ENCODE results near the gene PPP2R5D. TPM values are rescaled to one million over a fixed set of nuclear protein-coding genes. Genes with fewer than 3 reads are reported as not detected.

PPP2R5D gene
- total RNA-seq, 2 donors from 2014 or later = 55.8 to 62.5 TPM

DNA sequence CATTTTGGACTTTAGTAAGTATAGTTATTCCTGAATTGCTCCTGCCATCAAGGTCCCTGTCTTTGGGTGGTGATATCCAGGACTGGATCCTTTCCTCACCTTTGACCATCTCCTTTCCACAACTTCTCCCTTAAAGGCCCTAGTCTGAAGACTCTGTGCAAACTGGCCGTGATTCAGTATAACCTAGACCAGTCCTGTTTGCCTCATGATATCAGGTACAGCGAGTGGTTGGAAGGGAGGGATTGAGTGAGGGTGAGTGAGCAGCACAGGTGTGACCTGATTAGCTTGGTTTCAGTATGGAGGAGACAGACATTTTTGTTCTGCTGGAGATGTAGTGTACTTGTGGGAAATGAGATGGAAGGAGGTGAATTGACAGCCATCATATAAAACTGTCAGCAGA, 34.8 kb downstream of the PPP2R5D start:
- Mint-ChIP-seq H3K9me3 (no peaks in the 10 kb centered on the region), H3K36me3 (ENCODE audit: low read depth) (peaks cover 65% of the 10 kb centered on the region), H3K27me3 (no peaks in the 10 kb centered on the region), H3K27ac (no peak overlapping the region), H3K4me3 (no peak overlapping the region), H3K4me1 (peaks cover 16% of the 10 kb centered on the region)
- no peak for ATAC-seq (replicated peaks)

DNA sequence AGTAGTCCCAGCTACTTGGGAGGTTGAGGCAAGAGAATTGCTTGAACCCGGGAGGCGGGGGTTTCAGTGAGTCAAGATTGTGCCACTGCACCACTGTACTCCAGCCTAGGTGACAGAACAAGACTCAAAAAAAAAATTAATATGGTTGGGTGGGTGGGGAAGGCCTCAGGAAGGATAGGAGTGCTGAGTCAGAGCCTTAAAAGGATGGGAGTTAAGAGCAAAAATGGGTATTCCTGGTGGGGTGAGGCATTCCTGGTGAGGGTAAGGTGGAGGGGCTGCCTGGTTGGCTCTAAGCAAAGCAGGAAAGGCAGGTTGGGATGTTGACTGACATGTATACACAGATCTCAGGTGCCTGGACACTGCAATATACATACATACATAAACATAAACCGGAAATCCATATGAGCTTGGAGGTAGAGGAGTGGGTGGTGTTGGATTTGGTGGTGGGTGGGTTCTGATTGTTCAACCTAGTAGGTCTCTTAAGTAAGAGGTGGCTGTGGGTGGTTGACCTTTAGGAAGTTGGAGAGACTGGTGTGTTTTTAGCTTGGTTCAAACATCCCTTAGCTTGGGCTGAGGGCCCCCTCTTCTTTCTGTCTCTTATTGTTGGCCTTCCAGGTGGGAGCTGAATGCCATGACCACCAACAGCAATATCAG, 35.8 kb downstream of the PPP2R5D start:
- ATAC-seq (replicated peaks) = no peak
- Mint-ChIP-seq H3K36me3 (ENCODE audit: low read depth) (peaks cover 68% of the 10 kb centered on the region), H3K4me1 (peaks cover 17% of the 10 kb centered on the region), H3K27ac (no peak overlapping the region), H3K9me3 (no peaks in the 10 kb centered on the region), H3K27me3 (no peaks in the 10 kb centered on the region), H3K4me3 (peak overlapping the region; percentile 86)

DNA sequence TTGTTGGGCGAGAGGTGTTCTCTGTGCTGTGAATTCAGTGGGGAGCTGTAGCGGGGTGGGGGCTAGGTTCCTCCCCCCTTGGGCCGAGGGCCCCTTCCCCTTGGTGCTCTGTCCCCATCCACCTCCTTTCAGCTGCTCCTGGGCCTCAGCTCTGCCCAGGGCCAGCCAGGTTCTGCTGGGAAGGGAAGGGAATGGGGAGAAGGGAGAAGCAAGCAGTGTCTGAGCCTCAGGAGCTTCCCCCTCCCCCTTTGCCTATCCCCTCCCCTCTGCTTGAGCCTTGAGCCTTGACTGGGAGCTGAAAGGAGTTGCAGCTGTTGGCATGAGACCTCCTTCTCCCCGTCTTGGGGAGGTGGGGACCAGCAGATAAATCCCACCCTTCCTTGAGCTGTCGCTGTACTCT, 36.5 kb downstream of the PPP2R5D start:
- Mint-ChIP-seq H3K27me3 (no peaks in the 10 kb centered on the region), H3K27ac (peak overlapping the region; percentile 85), H3K9me3 (no peaks in the 10 kb centered on the region), H3K4me1 (peaks cover 16% of the 10 kb centered on the region), H3K4me3 (peak overlapping the region; percentile 86), H3K36me3 (ENCODE audit: low read depth) (peaks cover 74% of the 10 kb centered on the region)
- peak; percentile 3 for ATAC-seq (replicated peaks)

DNA sequence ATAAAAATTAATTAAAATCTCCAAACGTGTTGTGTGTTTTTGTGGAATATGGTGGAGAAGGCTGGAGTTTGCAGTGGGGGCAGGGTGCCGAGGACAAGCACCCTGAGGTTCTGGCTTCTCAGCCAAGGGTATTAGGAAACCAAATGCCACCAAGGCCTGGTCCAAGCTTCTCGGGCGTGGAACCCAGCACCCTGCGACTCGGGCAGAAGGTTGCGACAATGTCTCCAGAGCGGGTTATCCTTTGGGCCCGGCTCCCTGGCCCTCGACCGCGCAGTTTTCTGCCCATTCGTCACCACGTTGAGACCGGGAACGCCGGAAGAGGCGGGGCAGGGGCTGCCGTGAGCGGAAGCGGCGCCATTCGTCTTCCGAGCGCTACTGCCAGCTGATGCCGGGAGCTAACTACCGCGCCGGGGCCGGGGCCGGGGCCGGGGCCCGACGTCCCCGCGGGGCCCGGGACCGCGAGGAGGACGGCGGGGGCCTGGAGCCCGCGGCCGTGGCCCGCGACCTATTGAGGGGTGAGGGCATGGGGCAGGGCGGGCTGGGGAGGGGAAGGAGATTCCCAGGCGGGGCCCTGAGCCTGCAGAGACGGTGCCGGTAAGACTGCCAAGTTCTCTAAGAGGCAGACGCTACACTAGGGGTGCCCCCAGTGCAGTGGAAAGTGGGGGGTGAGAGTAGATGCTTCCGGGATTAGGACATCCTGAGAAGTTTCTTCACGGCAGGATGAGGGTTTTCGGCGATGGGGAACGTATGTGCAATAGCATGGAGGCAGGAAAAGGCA, 37.1 kb downstream of the PPP2R5D start, which contains the start of gene RRP36:
Gene RRP36, plus strand, starts transcription at position 354 of the 778 bp plus-strand sequence. Its CDS starts 32 bp downstream, at position 386.
- peaks cover 12% of the 10 kb centered on the region for H3K4me1 Mint-ChIP-seq
- ATAC-seq (replicated peaks) = peak; percentile 93
- no peaks in the 10 kb centered on the region for H3K9me3 Mint-ChIP-seq
- peak within 1 kb of the TSS; percentile 86 for H3K4me3 Mint-ChIP-seq
- H3K36me3 Mint-ChIP-seq (ENCODE audit: low read depth) = peaks cover 74% of the 10 kb centered on the region
- H3K27me3 Mint-ChIP-seq = no peaks in the 10 kb centered on the region
- H3K27ac Mint-ChIP-seq = peak within 1 kb of the TSS; percentile 85

DNA sequence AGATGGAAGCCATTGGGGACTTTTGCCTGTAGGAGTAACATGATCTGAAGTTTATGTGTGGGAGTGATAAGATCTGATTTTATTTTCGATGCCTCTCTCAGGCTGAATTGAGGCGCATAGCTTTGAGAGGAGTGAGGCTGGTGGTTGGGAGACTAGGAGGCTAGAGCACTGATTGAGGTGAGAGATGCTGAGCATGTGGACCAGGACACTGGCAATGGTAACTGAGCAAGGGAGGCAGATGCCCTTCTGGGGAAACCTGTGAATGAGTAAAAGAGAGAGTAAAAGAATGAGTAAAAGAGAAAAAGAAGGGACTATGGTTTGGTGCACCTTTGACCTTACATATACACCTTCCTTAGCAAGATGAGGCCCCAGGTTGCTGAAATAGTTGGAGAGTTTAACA, 40.1 kb downstream of the PPP2R5D start:
- H3K4me3 Mint-ChIP-seq = peak overlapping the region; percentile 12
- H3K4me1 Mint-ChIP-seq = peaks cover 16% of the 10 kb centered on the region
- ATAC-seq (replicated peaks) = peak; percentile 25
- H3K27me3 Mint-ChIP-seq = no peaks in the 10 kb centered on the region
- no peaks in the 10 kb centered on the region for H3K9me3 Mint-ChIP-seq
- peak overlapping the region; percentile 40 for H3K27ac Mint-ChIP-seq
- peaks cover 74% of the 10 kb centered on the region for H3K36me3 Mint-ChIP-seq (ENCODE audit: low read depth)

DNA sequence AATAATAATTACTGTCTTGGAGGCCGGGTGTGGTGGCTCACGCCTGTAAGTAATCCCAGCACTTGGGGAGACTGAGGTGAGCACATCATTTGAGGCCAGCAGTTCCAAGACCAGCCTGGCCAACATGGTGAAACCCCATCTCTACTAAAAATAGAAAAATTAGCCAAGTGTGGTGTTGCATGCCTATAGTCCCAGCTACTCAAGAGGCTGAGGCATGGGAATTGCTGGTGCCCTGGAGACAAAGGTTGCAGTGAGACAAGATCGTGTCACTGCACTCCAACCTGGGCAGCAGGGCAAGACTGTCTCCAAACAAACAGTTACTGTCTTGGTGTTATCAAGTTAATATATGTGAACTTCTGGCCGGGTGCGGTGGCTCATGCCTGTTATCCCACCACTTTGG, 42.0 kb downstream of the PPP2R5D start:
- ATAC-seq (replicated peaks) = no peak
- no peaks in the 10 kb centered on the region for H3K27me3 Mint-ChIP-seq
- H3K36me3 Mint-ChIP-seq (ENCODE audit: low read depth) = peaks cover 80% of the 10 kb centered on the region

DNA sequence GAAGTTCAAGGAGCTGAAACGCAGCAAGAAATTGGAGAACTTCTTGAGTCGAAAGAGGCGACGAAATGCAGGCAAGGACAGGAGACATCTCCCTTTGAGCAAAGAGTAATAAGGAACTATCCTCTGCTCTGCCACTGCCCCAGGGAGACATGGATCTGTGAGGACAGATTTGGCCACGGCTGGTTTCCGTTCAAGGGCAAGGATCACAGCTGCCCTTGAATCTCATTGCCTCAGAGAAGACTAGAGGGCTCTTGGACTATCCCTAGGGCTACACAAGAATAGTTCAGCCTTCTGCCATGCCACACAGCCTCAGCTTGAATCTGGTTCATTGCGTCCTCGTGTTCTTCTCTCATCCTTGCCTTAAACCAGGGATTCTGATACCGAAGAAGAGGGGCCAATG, 44.8 kb downstream of the PPP2R5D start:
- Mint-ChIP-seq H3K9me3 (no peaks in the 10 kb centered on the region), H3K4me3 (no peak overlapping the region), H3K27me3 (no peaks in the 10 kb centered on the region), H3K36me3 (ENCODE audit: low read depth) (peaks cover 99% of the 10 kb centered on the region), H3K27ac (no peak overlapping the region), H3K4me1 (peaks cover 13% of the 10 kb centered on the region)
- no peak for ATAC-seq (replicated peaks)

More for the DNA sequence above, 42.0 kb downstream of the PPP2R5D start:
- H3K27ac Mint-ChIP-seq = peak overlapping the region; percentile 26
- no peak overlapping the region for H3K4me3 Mint-ChIP-seq
- H3K4me1 Mint-ChIP-seq = peaks cover 16% of the 10 kb centered on the region
- no peaks in the 10 kb centered on the region for H3K9me3 Mint-ChIP-seq

DNA sequence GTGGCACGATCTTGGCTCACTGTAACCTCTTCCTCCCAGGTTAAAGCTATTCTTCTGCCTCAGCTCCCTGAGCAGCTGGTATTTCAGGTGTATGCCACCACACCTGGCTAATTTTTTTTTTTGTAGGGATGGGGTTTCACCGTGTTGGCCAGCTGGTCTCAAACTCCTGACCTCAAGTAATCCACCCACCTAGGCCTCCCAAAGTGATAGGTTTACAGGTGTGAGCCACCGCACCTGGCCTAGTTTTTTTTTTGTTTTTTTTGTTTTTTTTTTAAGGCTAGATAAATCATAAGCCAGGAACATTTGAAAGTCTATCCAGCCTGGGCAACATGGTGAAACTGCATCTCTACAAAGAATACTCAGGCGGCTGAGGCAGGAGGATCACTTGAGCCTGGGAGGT, 48.0 kb downstream of the PPP2R5D start:
- Mint-ChIP-seq H3K27me3 (no peaks in the 10 kb centered on the region), H3K4me3 (no peak overlapping the region), H3K27ac (no peak overlapping the region), H3K4me1 (peaks cover 5% of the 10 kb centered on the region), H3K9me3 (no peaks in the 10 kb centered on the region), H3K36me3 (ENCODE audit: low read depth) (peaks cover 93% of the 10 kb centered on the region)
- no peak for ATAC-seq (replicated peaks)

DNA sequence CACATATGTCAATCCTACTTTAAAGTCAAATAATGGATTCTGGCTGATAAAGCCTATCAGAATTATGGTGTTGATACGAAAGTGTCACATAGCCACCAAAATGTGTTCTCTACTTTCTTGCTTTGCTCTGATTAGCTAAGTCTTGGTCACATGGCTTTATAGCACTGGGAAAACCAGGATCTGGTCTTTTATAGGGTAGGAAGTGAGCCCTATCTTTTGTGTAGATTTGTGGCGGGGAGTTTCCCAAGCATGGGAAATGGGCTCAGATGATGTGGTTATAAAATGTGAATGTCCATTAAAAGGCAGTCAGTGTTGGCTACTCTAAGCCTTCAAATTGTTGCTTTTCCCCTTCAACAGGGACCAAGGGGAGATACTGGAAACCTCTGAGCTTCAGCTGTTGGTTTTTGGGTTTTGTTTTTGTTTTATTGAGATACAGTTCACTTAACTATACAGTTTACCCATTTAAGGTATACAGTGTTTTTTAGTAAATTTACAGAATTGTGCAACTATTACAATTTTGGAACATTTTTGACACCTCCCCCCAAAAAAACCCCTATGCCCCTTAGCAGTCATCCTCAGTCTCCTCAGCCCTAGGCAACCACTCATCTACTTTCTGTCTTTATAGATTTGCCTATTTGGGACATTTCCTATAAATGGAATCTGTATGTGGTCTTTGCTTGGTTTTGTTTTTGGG, 49.3 kb downstream of the PPP2R5D start:
- Mint-ChIP-seq H3K4me1 (no peaks in the 10 kb centered on the region), H3K4me3 (no peak overlapping the region), H3K27ac (peak overlapping the region; percentile 9), H3K9me3 (no peaks in the 10 kb centered on the region), H3K27me3 (no peaks in the 10 kb centered on the region), H3K36me3 (ENCODE audit: low read depth) (peaks cover 87% of the 10 kb centered on the region)
- ATAC-seq (replicated peaks) = no peak

DNA sequence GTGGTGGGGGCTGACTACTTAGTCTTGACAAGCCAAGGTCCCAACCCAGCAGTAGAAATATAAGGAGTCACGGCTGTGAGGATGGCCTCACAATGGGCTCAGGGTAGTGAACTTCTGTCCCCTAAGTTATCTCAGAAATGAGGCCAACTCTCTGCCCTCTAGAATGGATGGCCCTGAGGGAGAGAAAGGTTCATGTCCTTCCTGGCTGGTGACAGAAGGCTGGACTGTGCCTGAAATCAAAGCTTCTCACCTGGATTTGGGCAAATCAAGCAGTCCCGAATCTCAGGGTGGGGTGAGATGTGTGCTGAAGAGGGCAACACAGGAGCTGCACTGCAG, 49.8 kb downstream of the PPP2R5D start:
- Mint-ChIP-seq H3K4me3 (no peak overlapping the region), H3K27me3 (no peaks in the 10 kb centered on the region), H3K27ac (no peak overlapping the region), H3K4me1 (no peaks in the 10 kb centered on the region), H3K36me3 (ENCODE audit: low read depth) (peaks cover 84% of the 10 kb centered on the region), H3K9me3 (no peaks in the 10 kb centered on the region)
- ATAC-seq (replicated peaks) = no peak

DNA sequence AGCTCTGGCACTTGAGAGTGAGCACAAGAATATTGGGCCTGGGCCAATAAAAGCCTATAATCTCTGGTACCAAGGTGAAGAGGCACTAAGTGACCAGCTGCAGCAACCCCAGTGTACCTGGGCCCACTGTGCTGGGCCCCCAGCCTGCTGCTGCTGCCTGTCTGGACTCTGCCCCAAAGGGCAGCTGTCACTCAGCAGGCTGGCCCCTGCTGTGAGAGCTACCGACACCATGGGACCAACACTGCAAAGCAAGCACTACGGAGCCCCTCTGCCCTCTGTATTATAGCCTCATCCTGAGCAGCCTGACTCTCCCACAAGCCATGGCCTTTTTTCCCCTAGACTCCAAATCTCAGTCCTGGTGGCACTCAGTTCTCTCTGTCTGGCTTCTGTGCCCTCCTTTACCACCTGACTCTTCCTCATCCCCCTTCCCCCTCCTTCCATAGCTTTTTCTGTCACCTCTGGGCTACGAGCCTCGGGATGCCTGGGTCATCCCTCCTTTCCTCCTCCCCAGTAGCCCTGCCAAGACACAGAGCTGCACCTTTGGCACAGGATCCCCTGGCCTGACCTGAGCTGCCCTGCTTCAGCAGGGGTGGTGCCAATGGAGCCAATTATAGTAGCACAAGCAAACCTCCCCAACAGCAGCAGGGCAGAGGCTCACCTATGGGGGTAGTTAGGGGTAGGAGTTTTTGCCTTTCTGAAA, 51.3 kb downstream of the PPP2R5D start:
- Mint-ChIP-seq H3K4me1 (no peaks in the 10 kb centered on the region), H3K27ac (no peak overlapping the region), H3K36me3 (ENCODE audit: low read depth) (peaks cover 79% of the 10 kb centered on the region), H3K27me3 (no peaks in the 10 kb centered on the region), H3K4me3 (no peak overlapping the region), H3K9me3 (no peaks in the 10 kb centered on the region)
- ATAC-seq (replicated peaks) = no peak

DNA sequence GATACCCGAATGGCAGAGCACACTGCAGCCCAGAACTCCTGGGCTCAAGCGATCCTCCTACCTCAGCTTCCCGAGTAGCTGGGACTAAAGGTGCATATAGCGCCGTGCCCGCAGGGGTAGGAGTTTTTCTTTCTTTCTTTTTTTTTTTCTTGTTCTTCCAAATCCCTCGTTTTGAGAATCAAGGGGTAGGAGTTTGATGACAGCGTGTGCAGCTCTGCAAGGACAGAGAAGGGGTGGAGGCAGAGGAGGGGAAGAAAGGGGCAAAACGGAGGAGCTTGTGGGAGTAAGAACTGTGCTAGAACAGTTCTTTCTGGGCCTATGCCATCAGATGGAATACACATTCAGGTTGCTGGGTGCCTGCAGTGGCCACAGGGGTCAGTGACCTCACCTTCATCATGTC, 52.3 kb downstream of the PPP2R5D start:
- Mint-ChIP-seq H3K4me1 (no peaks in the 10 kb centered on the region), H3K4me3 (no peak overlapping the region), H3K27ac (no peak overlapping the region), H3K9me3 (no peaks in the 10 kb centered on the region), H3K27me3 (no peaks in the 10 kb centered on the region), H3K36me3 (ENCODE audit: low read depth) (peaks cover 77% of the 10 kb centered on the region)
- no peak for ATAC-seq (replicated peaks)

DNA sequence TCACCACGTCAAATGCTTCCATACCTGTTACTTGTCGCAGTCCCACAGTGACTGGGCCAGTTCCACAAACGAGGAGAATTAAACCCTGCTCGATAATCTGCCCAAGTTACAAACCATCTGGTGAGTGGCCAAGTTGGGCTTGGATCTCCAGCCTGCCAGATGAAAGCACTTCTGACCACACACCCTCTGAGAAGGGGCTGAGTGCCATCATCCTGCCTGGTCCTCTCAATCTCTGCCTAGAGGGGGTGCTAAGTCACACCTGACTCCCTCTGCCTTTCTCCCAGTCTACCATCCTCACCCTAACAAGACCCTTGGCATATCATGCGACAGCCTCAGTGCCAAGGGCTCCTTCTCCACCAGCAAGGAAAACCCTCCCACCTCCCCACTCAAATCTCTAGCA, 52.8 kb downstream of the PPP2R5D start:
- ATAC-seq (replicated peaks) = no peak
- H3K27ac Mint-ChIP-seq = peak overlapping the region; percentile 12
- no peak overlapping the region for H3K4me3 Mint-ChIP-seq
- no peaks in the 10 kb centered on the region for H3K27me3 Mint-ChIP-seq
- H3K9me3 Mint-ChIP-seq = no peaks in the 10 kb centered on the region
- H3K4me1 Mint-ChIP-seq = no peaks in the 10 kb centered on the region
- H3K36me3 Mint-ChIP-seq (ENCODE audit: low read depth) = peaks cover 76% of the 10 kb centered on the region

DNA sequence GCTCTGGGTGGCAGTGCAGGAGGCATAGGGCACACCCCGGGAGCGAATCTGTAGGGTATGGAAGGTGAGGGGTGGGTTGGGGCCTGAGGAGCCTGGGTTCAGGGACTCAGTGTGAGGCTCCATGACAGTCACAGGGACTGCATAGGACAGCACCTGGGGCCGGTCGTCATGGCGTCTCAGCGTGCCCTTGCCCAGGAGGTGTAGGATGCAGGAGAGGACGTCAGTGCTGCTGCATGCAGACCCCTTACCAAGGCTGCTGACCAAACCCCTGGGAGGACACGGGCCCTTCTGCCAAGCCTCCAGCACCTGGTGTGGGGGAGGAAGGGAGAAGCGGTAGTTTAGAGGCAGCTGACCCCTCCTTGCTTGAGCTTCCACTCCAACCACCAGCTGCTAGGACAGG, 53.3 kb downstream of the PPP2R5D start:
- no peak for ATAC-seq (replicated peaks)
- Mint-ChIP-seq H3K4me3 (no peak overlapping the region), H3K9me3 (no peaks in the 10 kb centered on the region), H3K27me3 (no peaks in the 10 kb centered on the region), H3K4me1 (no peaks in the 10 kb centered on the region), H3K36me3 (ENCODE audit: low read depth) (peaks cover 76% of the 10 kb centered on the region), H3K27ac (peak overlapping the region; percentile 12)

All from activated T-helper 17 cell treated with anti-CD3 and anti-CD28 coated beads, Interleukin-2, amount 50 U/mL, for 72 hours (primary cell).